ENCODE measurements around the gene HLA-DPB1.

The HLA-DPB1 gene

DNA sequence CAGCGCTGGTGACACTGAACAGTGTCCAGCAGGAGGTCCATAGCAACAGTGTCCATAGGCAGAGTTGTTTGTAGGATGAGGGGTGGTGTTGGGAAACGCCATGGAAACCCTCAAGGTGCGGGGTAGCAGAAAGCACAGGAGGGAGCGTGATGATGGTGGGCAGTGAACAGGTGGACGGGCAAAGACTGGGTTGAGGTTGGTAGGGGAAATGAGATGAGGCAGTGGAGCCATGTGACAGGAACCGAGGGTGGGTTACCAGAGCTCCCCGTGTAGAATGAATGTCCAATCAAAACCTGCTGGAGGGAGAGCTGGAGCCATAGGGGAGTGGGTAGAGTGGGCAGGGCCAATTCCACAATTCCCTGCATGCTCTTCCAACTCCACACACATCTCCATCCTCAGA lies 38.0 kb downstream of the HLA-DPB1 start:
- TF ChIP-seq, protein P1, sequence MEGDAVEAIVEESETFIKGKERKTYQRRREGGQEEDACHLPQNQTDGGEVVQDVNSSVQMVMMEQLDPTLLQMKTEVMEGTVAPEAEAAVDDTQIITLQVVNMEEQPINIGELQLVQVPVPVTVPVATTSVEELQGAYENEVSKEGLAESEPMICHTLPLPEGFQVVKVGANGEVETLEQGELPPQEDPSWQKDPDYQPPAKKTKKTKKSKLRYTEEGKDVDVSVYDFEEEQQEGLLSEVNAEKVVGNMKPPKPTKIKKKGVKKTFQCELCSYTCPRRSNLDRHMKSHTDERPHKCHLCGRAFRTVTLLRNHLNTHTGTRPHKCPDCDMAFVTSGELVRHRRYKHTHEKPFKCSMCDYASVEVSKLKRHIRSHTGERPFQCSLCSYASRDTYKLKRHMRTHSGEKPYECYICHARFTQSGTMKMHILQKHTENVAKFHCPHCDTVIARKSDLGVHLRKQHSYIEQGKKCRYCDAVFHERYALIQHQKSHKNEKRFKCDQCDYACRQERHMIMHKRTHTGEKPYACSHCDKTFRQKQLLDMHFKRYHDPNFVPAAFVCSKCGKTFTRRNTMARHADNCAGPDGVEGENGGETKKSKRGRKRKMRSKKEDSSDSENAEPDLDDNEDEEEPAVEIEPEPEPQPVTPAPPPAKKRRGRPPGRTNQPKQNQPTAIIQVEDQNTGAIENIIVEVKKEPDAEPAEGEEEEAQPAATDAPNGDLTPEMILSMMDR (IDR thresholded peaks at IDR 0.05) = no peak
- no peak overlapping the region for H3K27ac ChIP-seq
- no peak overlapping the region for H3K4me3 ChIP-seq
- DNase-seq (ENCODE audit: low spot score) = no peak

DNA sequence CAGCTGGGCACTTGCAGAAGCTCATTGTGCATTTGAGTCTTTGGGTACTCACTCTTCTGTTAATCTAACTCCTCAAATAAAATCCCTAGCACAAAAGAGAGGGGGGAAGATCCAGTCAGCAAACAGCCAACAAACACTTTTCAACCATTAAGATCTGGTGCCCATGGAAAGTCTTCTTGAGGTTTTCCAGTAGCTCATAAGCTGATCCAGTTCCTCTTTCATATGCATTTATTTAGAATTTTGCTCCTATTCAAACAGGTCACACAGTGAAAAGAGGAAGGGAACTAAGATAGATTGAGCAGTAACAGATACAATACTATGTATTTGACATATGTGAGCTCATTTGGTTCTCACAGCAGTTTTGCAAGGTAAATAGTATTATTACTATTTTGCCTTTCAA lies 38.6 kb downstream of the HLA-DPB1 start:
- no peak for DNase-seq (ENCODE audit: low spot score)
- TF ChIP-seq, protein P1 (IDR thresholded peaks at IDR 0.05) = no peak
- no peak overlapping the region for H3K4me3 ChIP-seq
- no peak overlapping the region for H3K27ac ChIP-seq

GRCh38 chr6:33116417-33116816 lies 40.6 kb downstream of the HLA-DPB1 start:
- TF ChIP-seq, protein P1 (IDR thresholded peaks at IDR 0.05) = no peak
- H3K4me3 ChIP-seq = no peak overlapping the region
- H3K27ac ChIP-seq = no peak overlapping the region
- no peak for DNase-seq (ENCODE audit: low spot score)

DNA sequence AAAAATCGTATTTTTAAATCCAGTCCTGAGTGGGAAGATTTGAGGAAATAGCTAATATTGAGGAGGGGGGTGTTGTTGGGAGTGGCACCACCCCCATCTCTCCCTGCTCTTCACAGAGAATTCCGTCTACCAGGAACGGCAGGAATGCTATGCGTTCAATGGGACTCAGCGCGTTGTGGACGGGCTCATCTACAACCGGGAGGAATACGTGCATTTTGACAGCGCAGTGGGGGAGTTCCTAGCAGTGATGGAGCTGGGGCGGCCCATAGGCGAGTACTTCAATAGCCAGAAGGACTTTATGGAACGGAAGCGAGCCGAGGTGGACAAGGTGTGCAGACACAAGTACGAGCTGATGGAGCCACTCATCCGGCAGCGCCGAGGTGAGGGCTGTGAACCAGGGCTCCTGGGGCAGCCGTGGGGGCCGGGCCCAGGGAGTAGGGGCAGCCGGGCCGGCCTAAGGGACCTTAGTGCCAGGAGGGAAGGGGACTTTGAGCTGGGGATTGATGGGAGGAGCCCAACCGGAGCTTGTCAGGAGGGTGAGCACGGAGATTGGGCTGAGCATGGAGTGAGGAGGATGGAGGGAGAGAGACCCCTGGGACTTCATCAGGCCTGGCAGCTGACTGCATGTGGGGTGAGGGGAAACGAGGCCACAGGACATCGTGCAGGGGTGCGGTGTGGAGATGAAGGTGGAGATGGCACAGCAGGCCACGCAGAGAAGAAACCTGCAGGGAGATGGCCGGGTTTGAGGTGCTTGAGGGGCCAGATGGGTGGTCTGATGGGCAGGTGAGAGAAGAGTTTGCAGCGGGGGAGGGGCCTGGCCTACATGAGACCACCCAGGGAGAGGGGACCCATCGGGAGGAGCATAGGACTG lies 41.3 kb downstream of the HLA-DPB1 start:
- Histone ChIP-seq H3K27ac (no peak overlapping the region), H3K4me3 (no peak overlapping the region)
- TF ChIP-seq, protein P1 (IDR thresholded peaks at IDR 0.05) = no peak
- no peak for DNase-seq (ENCODE audit: low spot score)

GRCh38 chr6:33117811-33118277 lies 42.1 kb downstream of the HLA-DPB1 start:
- Histone ChIP-seq H3K27ac (no peak overlapping the region), H3K4me3 (no peak overlapping the region)
- TF ChIP-seq, protein P1 (IDR thresholded peaks at IDR 0.05) = no peak
- no peak for DNase-seq (ENCODE audit: low spot score)

GRCh38 chr6:33118525-33119123 lies 42.8 kb downstream of the HLA-DPB1 start:
- DNase-seq (ENCODE audit: low spot score) = no peak

More at GRCh38 chr6:33118525-33119123, 42.8 kb downstream of the HLA-DPB1 start:
- TF ChIP-seq, protein P1 (IDR thresholded peaks at IDR 0.05) = peak; percentile 74
- no peak overlapping the region for H3K4me3 ChIP-seq
- H3K27ac ChIP-seq = no peak overlapping the region

Data from coronary artery (tissue), 2 donors.